HEK293 (cell line): ENCODE data around the gene PARP3.

Experiments used
- CTCF ChIA-PET: fragments of 350-600 bp; formaldehyde crosslinking; extraction: SDS; loops from one replicate; lab custom pipeline; 2021; ENCODE audit warnings: antibody characterized with exemption; lab: Yijun Ruan, JAX
- POLR2A ChIA-PET: fragments of 300-600 bp; formaldehyde crosslinking; extraction: SDS; loops from one replicate; lab custom pipeline; 2020; ENCODE audit warnings: antibody characterized with exemption, inconsistent platforms; lab: Yijun Ruan, JAX
- H3K27ac ChIP-seq: fragments of 200-500 bp; sonication (Bioruptor generic); 2 replicates; pipeline ENCODE4 v1.5.1; 2014; ENCODE audit warnings: low read depth, low read length, control low read depth, inconsistent platforms; ENCODE audit errors: extremely low read depth
- H3K36me3 ChIP-seq, 2 experiments: fragments of 200-500 bp in 1 of 2; sonication (Bioruptor generic) in 1 of 2; 1 replicate in 1 of 2; 2 replicates in 1 of 2; pipeline ENCODE4 v1.5.1; 2014 to 2017; ENCODE audit warnings: inconsistent platforms in 2 of 2, low read length in 2 of 2; ENCODE audit not compliant: control insufficient read depth in 2 of 2, insufficient read depth in 1 of 2
- H3K4me1 ChIP-seq: fragments of 200-500 bp; sonication (Bioruptor generic); 2 replicates; pipeline ENCODE4 v1.5.1; 2014; ENCODE audit warnings: mild to moderate bottlenecking, low read length, inconsistent platforms; ENCODE audit not compliant: control insufficient read depth, insufficient read depth
- H3K4me3 ChIP-seq: 2 replicates; pipeline ENCODE4 v1.5.1; 2011; ENCODE audit warnings: low read depth, mild to moderate bottlenecking, control low read depth, low read length, moderate library complexity
- H3K9me3 ChIP-seq: fragments of 200-500 bp; sonication (Bioruptor generic); 2 replicates; pipeline ENCODE4 v1.5.1; 2014; ENCODE audit warnings: low read depth, low read length, inconsistent platforms; ENCODE audit not compliant: control insufficient read depth, insufficient read depth
- MZF1 ChIP-seq: fragments of 450-650 bp; formaldehyde crosslinking; IDR thresholded peaks from 2 replicates; pipeline ENCODE4 v1.5.1; 2017; ENCODE audit warnings: missing biosample characterization, missing genetic modification characterization, borderline replicate concordance
- PBX3 ChIP-seq: sonication (generic); formaldehyde crosslinking; IDR thresholded peaks from 2 replicates; pipeline ENCODE4 v1.8.1; 2022; ENCODE audit warnings: mild to moderate bottlenecking, moderate library complexity, missing genetic modification reagents
- PRDM4 ChIP-seq: fragments of 450-650 bp; formaldehyde crosslinking; IDR thresholded peaks from 2 replicates; pipeline ENCODE4 v1.5.1; 2017; ENCODE audit warnings: missing biosample characterization, missing genetic modification characterization
- ZBTB26 ChIP-seq: fragments of 450-650 bp; formaldehyde crosslinking; optimal IDR thresholded peaks from 2 replicates; pipeline ENCODE3; 2016; ENCODE audit warnings: missing biosample characterization, mild to moderate bottlenecking, missing genetic modification characterization
- ZNF157 ChIP-seq: fragments of 450-650 bp; formaldehyde crosslinking; IDR thresholded peaks from 2 replicates; pipeline ENCODE4 v1.5.1; 2016; ENCODE audit warnings: missing biosample characterization, missing genetic modification characterization
- ZNF354C ChIP-seq: fragments of 450-650 bp; formaldehyde crosslinking; IDR thresholded peaks from 2 replicates; pipeline ENCODE4 v1.5.1; 2016; ENCODE audit warnings: missing biosample characterization, missing genetic modification characterization, low read depth, borderline replicate concordance
- ZNF514 ChIP-seq: fragments of 450-650 bp; formaldehyde crosslinking; IDR thresholded peaks from 2 replicates; pipeline ENCODE4 v1.5.1; 2016; ENCODE audit warnings: missing biosample characterization, missing genetic modification characterization
- ZNF521 ChIP-seq: fragments of 450-650 bp; formaldehyde crosslinking; IDR thresholded peaks from 2 replicates; pipeline ENCODE4 v1.5.1; 2017; ENCODE audit warnings: missing biosample characterization, mild to moderate bottlenecking, missing genetic modification characterization
- ZNF623 ChIP-seq: fragments of 450-650 bp; formaldehyde crosslinking; IDR thresholded peaks from 2 replicates; pipeline ENCODE4 v1.5.1; 2016; ENCODE audit warnings: missing biosample characterization, missing genetic modification characterization
- ZNF791 ChIP-seq: fragments of 450-650 bp; formaldehyde crosslinking; IDR thresholded peaks from 2 replicates; pipeline ENCODE4 v1.5.1; 2016; ENCODE audit warnings: missing biosample characterization, missing genetic modification characterization
- ZSCAN5A ChIP-seq: fragments of 450-650 bp; formaldehyde crosslinking; IDR thresholded peaks from 2 replicates; pipeline ENCODE4 v1.5.1; 2016; ENCODE audit warnings: missing biosample characterization, missing genetic modification characterization

PARP3 gene

GRCh38 chr3:51932471-51933370, 9.4 kb upstream of the PARP3 start:
- Histone ChIP-seq H3K36me3 (peaks cover 0 to 46% of the 10 kb centered on the region in 2 experiments; a peak in 1 of 3 replicates), H3K9me3 (no peaks in the 10 kb centered on the region), H3K4me1 (no peaks in the 10 kb centered on the region), H3K4me3 (no peak overlapping the region), H3K27ac (no peak overlapping the region)
- ChIA-PET POLR2A (interaction anchor here (0.6 to 1.7 kb wide), 3 partner anchors 9 to 153 kb away, joined by 3 to 9 read pairs (median 4); partner anchors contain the start of genes PARP3, RPL29 and RRP9), CTCF (interaction anchor here (0.7 to 1.1 kb wide), 2 partner anchors 9 to 121 kb away, joined by 3 to 5 read pairs; partner anchors contain the start of gene RRP9)
- TF ChIP-seq ZNF514 (tag by site-specific recombination) = no peak
- TF ChIP-seq ZNF354C (tag by site-specific recombination) = no peak
- no peak for TF ChIP-seq ZNF157 (tag by site-specific recombination)

GRCh38 chr3:51933471-51934138, 8.6 kb upstream of the PARP3 start:
- Histone ChIP-seq H3K9me3 (no peaks in the 10 kb centered on the region), H3K27ac (no peak overlapping the region), H3K36me3 (peaks cover 0 to 54% of the 10 kb centered on the region in 2 experiments; a peak in 1 of 3 replicates), H3K4me1 (no peaks in the 10 kb centered on the region), H3K4me3 (no peak overlapping the region)
- TF ChIP-seq PBX3 (CRISPR knock-in tag) (no peak), PRDM4 (tag by site-specific recombination) (no peak), ZNF791 (tag by site-specific recombination) (no peak), ZNF521 (tag by site-specific recombination) (no peak), ZSCAN5A (tag by site-specific recombination) (no peak), ZNF623 (tag by site-specific recombination) (no peak), ZBTB26 (no peak), MZF1 (tag by site-specific recombination) (no peak)
- CTCF ChIA-PET = interaction anchor here (0.6 to 1.1 kb wide), 3 partner anchors 8 to 120 kb away, joined by 3 to 5 read pairs (median 3); partner anchors contain the start of gene RRP9
- POLR2A ChIA-PET = interaction anchor here (0.6 to 1.7 kb wide), 3 partner anchors 8 to 153 kb away, joined by 3 to 9 read pairs (median 4); partner anchors contain the start of genes PARP3, RPL29 and RRP9
